Mononuclear cell (primary cell): Measurements from ENCODE around the gene KIAA0825. TPM values are rescaled to one million over a fixed set of nuclear protein-coding genes. Genes with fewer than 3 reads are reported as not detected.

Source experiments
- H3K27me3 ChIP-seq: 2 replicates; pipeline ENCODE4 v1.6.0; 2011; ENCODE audit warnings: low read length, control low read depth; ENCODE audit not compliant: insufficient read depth
- H3K4me1 ChIP-seq: 2 replicates; pipeline ENCODE4 v1.5.1; 2011; ENCODE audit warnings: mild to moderate bottlenecking, low read length, control low read depth; ENCODE audit not compliant: insufficient read depth
- H3K4me3 ChIP-seq: 2 replicates; pipeline ENCODE4 v1.5.1; 2011; ENCODE audit warnings: mild to moderate bottlenecking, low read length, moderate library complexity
- H3K9me3 ChIP-seq: 2 replicates; pipeline ENCODE4 v1.5.1; 2011; ENCODE audit warnings: low read depth, mild to moderate bottlenecking, control low read depth, low read length
- total RNA-seq: library from RNA; depleted of rRNA; stranded (reverse); fragments of >200 nt; gene quantifications from one replicate; pipeline ENCODE4 v1.2.3, GENCODE V29; 2012

Gene KIAA0825
- total RNA-seq, 1 donor: 2.5 TPM

DNA sequence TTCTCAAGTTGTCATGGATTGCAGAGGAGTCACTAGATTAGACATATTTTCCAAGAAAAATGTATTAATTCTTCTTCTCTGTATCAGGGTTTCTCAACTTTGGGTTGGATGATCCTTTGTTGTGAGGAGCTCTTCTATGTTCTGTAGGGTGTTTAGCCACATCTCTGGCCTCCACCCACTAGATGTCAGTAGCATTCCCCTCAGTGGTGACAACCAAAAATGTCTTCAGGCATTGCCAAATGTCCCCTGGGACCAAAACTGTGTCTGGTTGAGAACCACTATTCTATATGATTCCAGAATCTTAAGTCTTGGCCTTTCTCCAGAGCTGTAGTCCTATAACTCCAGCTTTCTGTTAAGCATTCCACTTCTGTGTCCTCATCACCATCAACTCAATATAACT is 220.9 kb downstream of the KIAA0825 start:
- H3K4me1 ChIP-seq: no peaks in the 10 kb centered on the region
- no peaks in the 10 kb centered on the region for H3K9me3 ChIP-seq
- no peak overlapping the region for H3K4me3 ChIP-seq
- H3K27me3 ChIP-seq: no peaks in the 10 kb centered on the region

- H3K4me1 ChIP-seq: no peaks in the 10 kb centered on the region
- no peaks in the 10 kb centered on the region for H3K27me3 ChIP-seq
- H3K9me3 ChIP-seq: no peaks in the 10 kb centered on the region
- no peak overlapping the region for H3K4me3 ChIP-seq
Measured at GRCh38 chr5:94396687-94397086, 221.7 kb downstream of the KIAA0825 start.

DNA sequence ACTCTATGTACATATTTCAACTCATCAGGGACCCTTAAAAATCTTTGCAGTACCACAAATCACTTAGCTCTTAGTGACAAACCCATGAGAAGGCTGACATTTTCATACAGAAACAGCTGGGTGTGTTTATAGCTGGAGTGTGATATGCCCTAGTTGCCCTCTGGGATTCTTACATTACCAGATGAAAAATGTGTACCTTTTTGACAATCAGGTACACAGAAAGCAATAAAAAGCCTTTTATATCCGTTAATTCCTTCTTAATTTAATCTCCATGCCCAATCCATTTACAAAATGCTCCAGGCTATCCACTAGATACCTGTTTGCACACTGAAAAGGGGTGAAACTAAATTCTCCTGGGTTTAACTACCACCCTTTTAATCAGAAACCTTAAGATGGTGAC is 222.9 kb downstream of the KIAA0825 start:
- H3K27me3 ChIP-seq: no peaks in the 10 kb centered on the region

DNA sequence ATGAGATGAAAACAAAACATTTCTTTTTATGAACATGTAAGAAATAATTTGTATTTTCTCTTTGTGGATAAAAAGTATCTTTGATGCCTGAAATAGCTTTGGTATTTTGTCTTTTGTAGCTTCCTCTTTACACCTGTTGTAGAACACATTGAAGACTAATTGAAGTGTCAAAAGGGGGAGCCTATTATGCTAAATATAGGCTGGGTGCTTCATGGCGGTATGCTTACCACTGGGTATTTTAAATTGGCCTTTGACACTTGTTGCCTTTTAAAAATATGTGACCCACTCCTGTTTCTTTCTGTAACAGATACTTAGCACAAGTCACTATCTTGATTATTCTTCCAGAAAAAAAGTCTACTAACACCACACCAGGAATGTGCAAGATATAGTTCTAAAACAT is 226.4 kb downstream of the KIAA0825 start:
- no peaks in the 10 kb centered on the region for H3K4me1 ChIP-seq
- no peaks in the 10 kb centered on the region for H3K9me3 ChIP-seq
- no peaks in the 10 kb centered on the region for H3K27me3 ChIP-seq
- H3K4me3 ChIP-seq: no peak overlapping the region

More for the DNA sequence above, 222.9 kb downstream of the KIAA0825 start:
- Histone ChIP-seq H3K4me3 (no peak overlapping the region), H3K4me1 (no peaks in the 10 kb centered on the region), H3K9me3 (no peaks in the 10 kb centered on the region)

DNA sequence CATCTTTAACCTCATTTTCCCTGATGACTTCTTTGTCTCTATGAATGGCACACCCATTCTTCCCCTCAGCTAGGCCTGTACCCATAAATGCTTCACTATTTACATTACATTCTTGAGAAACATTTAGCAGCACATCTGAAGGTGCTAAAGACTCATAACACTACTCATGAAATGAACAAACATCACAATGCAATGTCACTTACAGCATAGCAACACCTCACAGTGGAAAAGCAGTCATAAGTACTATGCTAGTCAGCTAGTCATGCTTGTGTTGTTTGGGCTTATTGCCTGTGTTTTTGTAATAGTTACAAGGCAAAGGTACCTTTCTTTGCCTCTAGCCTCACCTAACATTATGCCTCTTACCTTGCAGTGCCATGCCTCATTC is 228.9 kb downstream of the KIAA0825 start:
- Histone ChIP-seq H3K27me3 (no peaks in the 10 kb centered on the region), H3K9me3 (no peaks in the 10 kb centered on the region), H3K4me3 (no peak overlapping the region), H3K4me1 (no peaks in the 10 kb centered on the region)

DNA sequence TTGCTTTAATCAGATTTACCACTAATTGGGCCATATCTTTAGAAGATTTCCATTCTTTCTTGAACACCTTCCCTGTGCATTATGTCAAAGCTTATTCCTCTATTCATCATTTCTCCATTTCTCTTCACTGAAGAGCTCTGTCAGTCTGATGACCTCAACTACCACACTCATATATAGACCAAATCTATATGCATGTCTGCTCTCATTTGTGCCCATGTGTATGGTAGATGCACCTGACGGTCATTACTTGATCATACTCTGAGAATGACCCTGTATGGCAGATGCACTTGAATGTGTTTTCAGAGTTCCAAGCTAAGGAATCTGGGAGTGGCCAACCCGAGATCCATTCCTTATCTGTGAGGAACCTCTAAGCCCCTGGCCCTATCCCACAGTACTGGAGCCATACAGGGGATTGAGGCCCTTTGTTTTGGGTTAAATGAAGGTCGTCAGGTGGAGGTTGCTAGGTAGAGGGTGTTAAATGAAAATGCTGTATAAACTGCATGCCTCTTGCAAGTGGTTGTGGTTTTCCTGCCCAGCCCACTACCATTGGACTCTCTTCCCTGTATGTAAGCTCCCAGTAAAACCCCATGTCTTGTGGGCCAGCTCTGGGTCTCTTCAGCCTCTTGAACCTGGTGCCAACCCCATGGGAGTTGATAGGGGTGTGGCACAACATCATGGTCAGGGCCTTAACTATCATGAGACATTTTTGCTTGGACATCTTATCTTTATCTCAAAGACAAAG is 229.5 kb downstream of the KIAA0825 start:
- Histone ChIP-seq H3K4me1 (no peaks in the 10 kb centered on the region), H3K4me3 (no peak overlapping the region), H3K27me3 (no peaks in the 10 kb centered on the region), H3K9me3 (no peaks in the 10 kb centered on the region)

DNA sequence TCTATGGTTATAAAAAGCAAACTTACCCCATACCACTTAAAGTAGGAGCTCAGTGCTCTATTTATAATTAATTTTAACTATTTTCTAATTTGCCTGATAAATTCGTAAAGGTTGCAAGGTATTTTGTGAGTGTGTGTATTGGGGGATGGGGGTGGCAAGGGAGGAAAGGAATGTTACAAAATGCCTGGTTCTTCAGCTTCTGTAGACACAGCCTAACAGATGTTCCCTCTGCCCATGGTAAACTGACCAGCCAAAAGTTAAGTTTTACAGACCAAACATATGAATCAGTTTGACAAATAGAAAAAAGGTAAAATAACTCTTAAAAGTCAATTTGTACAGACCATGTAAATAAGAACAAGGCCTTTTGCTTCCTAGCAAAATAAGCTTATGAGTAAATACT is 232.6 kb downstream of the KIAA0825 start:
- H3K4me3 ChIP-seq: no peak overlapping the region

DNA sequence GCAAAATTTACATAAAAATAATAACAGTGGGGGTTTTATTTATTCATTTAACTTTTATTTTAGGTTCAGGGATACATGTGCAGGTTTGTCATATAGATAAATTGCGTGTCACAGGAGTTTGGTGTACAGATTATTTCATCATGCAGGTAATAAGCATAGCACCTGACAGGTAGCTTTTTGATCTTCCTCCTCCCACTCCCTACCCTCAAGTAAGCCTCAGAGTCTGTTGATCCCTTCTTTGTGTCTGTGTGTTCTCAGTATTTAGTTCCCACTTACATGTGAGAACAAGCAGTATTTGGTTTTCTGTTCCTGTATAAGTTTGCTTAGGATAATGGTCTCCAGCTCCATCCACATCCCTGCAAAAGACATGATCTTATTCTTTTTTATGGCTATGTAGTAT is 240.3 kb downstream of the KIAA0825 start:
- Histone ChIP-seq H3K4me3 (no peak overlapping the region), H3K4me1 (no peaks in the 10 kb centered on the region), H3K9me3 (no peaks in the 10 kb centered on the region), H3K27me3 (no peaks in the 10 kb centered on the region)

More for the DNA sequence above, 232.6 kb downstream of the KIAA0825 start:
- no peaks in the 10 kb centered on the region for H3K9me3 ChIP-seq
- no peaks in the 10 kb centered on the region for H3K4me1 ChIP-seq
- no peaks in the 10 kb centered on the region for H3K27me3 ChIP-seq

GRCh38 chr5:94376672-94377345 is 241.6 kb downstream of the KIAA0825 start:
- H3K9me3 ChIP-seq: no peaks in the 10 kb centered on the region
- no peaks in the 10 kb centered on the region for H3K4me1 ChIP-seq
- H3K4me3 ChIP-seq: no peak overlapping the region
- H3K27me3 ChIP-seq: no peaks in the 10 kb centered on the region

DNA sequence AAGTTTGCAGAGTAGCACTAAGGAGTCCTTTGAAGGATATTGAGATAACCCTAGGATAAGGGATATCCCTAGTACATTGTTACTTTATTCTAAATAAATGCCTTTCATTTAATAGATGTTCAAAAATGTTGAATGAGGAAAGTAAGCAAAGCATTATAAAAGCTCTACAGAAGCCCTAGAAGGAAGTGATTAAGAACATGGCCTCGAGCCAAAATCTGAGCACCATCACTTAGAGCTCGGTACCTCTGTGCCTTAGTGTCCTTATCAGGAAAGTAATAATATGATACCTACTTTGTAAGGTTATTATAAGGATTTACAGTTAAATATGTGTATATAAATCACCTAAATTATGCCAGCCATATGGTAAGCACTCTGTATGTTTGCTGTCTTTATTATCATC is 242.6 kb downstream of the KIAA0825 start:
- Histone ChIP-seq H3K4me1 (no peaks in the 10 kb centered on the region), H3K4me3 (no peak overlapping the region), H3K27me3 (no peaks in the 10 kb centered on the region)

GRCh38 chr5:94374336-94374735 is 244.1 kb downstream of the KIAA0825 start:
- H3K4me3 ChIP-seq: no peak overlapping the region
- H3K4me1 ChIP-seq: no peaks in the 10 kb centered on the region
- H3K27me3 ChIP-seq: no peaks in the 10 kb centered on the region
- no peaks in the 10 kb centered on the region for H3K9me3 ChIP-seq

More for the DNA sequence above, 242.6 kb downstream of the KIAA0825 start:
- no peaks in the 10 kb centered on the region for H3K9me3 ChIP-seq

GRCh38 chr5:94367900-94368299 is 250.5 kb downstream of the KIAA0825 start:
- Histone ChIP-seq H3K4me3 (no peak overlapping the region), H3K27me3 (no peaks in the 10 kb centered on the region), H3K4me1 (no peaks in the 10 kb centered on the region), H3K9me3 (no peaks in the 10 kb centered on the region)

GRCh38 chr5:94366811-94367210 is 251.6 kb downstream of the KIAA0825 start:
- no peak overlapping the region for H3K4me3 ChIP-seq
- H3K9me3 ChIP-seq: no peaks in the 10 kb centered on the region
- no peaks in the 10 kb centered on the region for H3K27me3 ChIP-seq
- no peaks in the 10 kb centered on the region for H3K4me1 ChIP-seq

GRCh38 chr5:94362857-94363256 is 255.5 kb downstream of the KIAA0825 start:
- H3K4me1 ChIP-seq: no peaks in the 10 kb centered on the region
- no peaks in the 10 kb centered on the region for H3K9me3 ChIP-seq
- no peaks in the 10 kb centered on the region for H3K27me3 ChIP-seq
- no peak overlapping the region for H3K4me3 ChIP-seq

- Histone ChIP-seq H3K27me3 (no peaks in the 10 kb centered on the region), H3K4me3 (no peak overlapping the region), H3K4me1 (no peaks in the 10 kb centered on the region), H3K9me3 (no peaks in the 10 kb centered on the region)
Measured at GRCh38 chr5:94361832-94362796, 256.3 kb downstream of the KIAA0825 start.
